IPS-NIHi7 (cell line): Measurements from ENCODE around the gene RNF220.
"Not testable (repeated sequence)": the region's sequence is repeated elsewhere in the genome, so short reads cannot be mapped to it uniquely, and the experiment has no call there.

Source experiments
- DNase-seq: peaks from one replicate; pipeline ENCODE4 v3.0.0; 2012; ENCODE audit warnings: mixed read lengths; ENCODE audit errors: extremely low spot score

Gene RNF220

GRCh38 chr1:44496541-44497171 lies 91.6 kb downstream of the RNF220 start:
- DNase-seq = no peak

GRCh38 chr1:44497422-44498170 lies 92.5 kb downstream of the RNF220 start:
- no peak for DNase-seq

GRCh38 chr1:44499306-44499705 lies 94.3 kb downstream of the RNF220 start:
- DNase-seq = no peak

DNA sequence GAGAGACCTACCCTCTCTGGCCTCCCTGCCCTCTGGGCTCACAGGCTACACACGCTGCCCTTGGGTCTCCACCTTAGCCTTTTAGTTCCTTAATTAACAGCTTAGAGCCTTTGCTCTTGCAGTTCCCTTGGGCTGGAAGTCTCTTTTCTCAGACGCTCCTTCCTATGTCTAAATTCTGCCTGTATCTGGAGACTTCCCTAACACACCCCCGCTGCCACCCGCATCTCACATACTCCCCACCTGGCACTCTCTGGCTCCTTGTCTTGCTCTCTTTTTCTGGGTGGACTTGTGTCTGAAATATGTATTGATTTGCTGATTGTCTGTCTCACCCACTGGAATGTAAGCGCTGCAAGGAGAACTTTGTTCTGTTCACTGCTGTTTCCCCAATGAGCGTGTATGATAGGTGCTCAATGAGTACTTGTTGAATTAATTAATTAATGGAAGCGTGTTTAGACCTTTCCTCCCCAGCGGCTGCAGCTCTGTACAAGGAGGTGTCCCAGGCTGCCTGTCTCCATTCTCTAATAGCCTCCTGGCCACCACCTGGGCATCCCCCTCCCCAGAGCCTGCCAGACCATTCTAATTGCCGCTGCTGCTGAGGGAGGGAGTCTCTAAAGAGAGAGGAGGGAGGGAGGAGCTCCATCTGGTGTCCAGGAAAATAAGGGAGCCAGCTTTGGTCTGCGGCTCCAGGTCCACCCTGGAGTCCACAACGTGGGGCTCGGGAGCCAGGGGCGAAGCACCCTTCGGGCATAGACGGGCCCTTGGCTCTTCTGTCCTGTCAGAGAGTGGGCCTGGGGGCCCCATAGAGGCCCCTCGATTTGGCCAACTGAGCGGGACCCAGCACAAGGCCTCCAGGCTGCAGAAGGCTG lies 95.4 kb downstream of the RNF220 start:
- peak; percentile 81 for DNase-seq

GRCh38 chr1:44501047-44501890 lies 96.2 kb downstream of the RNF220 start:
- DNase-seq = peak; percentile 51

GRCh38 chr1:44502823-44503222 lies 97.8 kb downstream of the RNF220 start:
- not testable (repeated sequence) for DNase-seq

- no peak for DNase-seq
Observed at GRCh38 chr1:44503625-44504024, 98.6 kb downstream of the RNF220 start.

DNA sequence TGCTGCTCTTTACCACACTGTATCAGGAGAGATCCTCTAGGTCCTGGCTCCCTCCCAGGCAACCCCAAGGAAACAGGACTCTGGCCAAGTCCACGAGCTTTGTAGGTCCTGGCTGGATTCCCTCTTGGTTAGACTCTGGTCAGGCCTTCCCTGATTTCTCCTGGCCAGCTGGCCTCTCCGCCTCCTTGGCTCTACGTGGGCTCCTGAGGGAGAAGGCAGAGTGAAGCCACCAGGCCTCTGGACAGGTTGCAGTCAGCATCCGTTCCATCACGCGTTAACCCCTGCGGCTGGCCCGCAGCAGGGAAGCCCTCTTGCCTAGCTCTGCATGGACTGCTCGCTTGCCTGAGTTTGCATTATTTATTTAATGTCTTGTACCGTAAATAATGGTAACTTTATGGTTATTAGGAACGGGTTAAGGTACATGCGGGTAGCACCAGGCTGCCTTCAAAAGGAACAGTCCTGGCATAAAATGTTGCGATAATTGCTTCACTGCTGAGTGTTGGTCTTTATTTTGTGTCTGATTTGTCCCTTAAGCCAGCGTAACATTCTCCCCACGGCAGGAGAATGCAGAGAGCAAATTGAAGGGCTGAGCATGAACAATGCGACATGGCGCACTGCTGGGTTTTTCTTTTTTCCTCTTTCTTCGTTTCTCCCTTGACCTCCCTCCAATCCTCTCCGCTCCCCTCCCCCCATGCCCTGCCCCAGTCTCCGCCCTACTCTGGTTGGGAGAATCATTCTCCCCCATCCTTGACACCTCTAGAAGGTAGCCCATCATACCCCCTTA lies 100.3 kb downstream of the RNF220 start:
- no peak for DNase-seq

DNA sequence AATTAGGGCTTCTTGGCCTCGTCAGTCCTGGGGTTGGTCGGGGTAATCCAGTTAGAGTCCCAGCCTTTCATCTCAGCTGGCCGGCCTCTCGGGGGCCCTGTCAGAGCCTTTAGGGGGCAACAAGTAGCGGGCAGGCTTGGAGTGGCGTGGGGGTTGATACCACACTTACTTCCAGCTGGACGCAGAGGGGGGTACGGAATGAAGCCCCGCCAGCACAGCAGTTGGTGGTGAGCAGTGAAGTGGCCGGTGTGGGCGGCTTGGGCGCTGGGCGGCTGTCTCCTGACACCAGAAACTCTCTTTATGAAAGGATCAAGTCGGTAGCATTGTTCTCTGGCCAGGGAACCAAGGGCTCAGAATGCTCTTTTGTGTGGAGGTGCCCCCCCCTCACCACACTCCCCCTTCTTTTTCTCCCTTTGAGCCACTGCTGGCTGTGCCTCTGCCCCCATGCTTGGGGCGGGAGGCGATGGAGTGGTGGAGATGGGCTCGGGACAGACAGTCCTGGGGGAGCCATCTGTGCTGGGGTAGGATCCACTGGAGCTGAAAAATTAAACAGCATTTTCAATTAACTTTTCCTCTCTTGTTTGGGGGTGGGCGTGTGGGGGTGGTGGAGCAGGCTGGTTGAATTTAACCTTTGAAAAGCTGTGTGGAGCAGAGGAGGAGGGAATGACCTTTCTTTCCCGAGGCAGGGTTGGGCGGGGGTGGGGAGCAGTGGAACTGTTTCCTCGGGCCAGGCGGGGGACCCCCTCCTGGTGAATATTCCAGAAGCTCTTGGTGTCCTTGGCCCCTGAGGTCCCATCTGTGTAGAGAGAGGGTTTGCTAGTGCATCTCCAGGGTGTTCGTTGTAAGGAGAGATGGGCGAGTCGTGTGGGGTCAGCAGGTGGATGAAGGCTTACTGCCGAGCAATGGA lies 102.7 kb downstream of the RNF220 start:
- DNase-seq = peak; percentile 38

GRCh38 chr1:44508397-44508745 lies 103.3 kb downstream of the RNF220 start:
- DNase-seq = no peak

DNA sequence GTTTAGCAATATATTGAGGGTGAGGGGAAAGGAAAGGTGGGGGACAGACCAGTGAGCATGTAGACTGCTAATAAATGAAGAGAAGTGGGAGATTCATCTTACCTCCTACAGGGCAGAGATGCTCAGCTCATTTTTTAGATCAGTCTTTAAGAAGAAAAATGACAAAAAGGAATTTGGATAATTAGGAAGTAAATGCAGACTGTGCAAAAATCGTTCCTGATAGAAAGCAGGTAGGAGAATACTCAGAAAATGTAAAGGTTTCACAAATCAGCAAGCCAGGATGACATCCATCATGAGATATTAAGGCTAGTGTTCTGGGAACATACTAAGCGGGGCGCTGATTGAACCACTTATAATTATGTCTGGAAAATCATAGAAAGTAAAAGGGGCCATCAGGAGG lies 106.3 kb downstream of the RNF220 start:
- DNase-seq = no peak

DNA sequence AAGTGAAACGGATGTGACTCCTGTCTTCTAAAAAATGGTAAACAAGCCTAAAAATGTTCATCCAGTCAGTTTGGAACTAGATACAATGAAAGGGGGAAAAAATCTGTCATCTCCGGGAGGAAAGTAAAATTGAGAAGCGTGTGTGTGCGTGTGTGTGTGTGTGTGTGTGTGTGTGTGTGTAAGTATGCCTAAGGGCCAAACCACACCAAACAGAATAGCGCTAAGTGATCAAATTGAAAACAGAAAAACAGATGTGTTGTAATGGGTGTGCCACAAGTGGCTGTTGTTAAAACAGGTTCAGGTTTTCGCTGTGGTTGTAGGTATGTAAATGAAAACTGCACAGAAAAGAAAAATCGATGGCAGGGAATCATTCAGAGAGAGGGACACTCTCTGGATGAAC lies 106.7 kb downstream of the RNF220 start:
- no peak for DNase-seq

GRCh38 chr1:44512313-44512885 lies 107.3 kb downstream of the RNF220 start:
- no peak for DNase-seq

- no peak for DNase-seq
Observed at GRCh38 chr1:44513111-44513510, 108.1 kb downstream of the RNF220 start.

- no peak for DNase-seq
Observed at GRCh38 chr1:44514673-44515072, 109.6 kb downstream of the RNF220 start.

DNA sequence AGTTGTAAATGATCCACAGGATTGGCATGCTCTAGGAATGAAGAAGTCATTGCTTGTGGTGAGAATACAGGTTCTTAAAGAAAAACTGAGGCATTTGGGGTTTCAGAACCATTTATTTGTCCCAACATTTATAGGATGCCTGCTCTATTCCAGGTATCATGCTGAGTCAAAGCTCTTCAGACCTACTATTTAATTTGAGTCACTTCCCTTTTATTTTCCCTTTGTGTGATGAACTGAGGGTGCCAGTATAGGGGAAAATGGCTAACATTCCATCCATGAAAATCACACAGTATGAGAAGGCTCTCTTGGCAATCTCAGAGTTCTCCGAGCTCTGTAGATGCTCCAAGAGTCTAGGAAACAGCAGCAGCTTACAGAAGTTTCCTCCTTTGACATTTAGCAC lies 110.4 kb downstream of the RNF220 start:
- DNase-seq = no peak

GRCh38 chr1:44519035-44519676 lies 114.1 kb downstream of the RNF220 start:
- DNase-seq = no peak

DNA sequence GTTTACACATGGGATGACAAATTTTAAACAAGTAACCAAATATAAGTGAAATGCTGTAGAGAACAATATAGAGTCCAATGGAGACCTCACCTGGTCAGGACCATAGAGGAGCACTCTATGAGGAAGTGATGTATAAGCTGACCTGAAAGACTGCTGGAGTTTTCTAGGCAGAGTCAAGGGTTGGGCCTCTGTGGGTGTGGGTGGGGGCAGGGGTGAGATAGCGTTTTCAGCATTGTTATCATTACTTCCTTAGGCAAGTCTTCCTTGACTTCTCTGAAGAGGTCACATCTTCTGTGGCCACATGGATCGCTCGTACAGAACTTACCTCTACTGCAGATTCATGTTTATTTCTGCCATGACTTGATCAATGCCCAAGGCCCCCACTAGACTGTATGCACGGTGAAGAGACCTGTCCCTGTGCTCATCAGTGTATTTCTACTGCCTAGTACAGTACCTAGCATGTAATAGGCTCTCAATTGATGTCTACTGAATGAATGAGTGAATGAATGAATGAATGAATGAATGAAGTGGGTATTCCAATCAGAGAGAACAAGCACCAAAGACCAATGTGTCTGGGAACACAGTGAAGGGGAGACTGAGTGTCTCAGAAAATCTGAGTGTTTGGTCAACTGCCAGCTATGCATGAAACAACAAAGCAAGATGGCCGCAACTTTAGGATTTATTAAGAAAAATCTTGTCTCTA lies 116.5 kb downstream of the RNF220 start:
- no peak for DNase-seq
